Muscle layer of duodenum (tissue), 2 donors: ENCODE data around the gene RIN1.
"Not testable (repeated sequence)": the region's sequence is repeated elsewhere in the genome, so short reads cannot be mapped to it uniquely, and the experiment has no call there.

ENCODE experiments used
- H3K27ac ChIP-seq: one replicate; pipeline ENCODE4 v1.7.0; 2013; ENCODE audit warnings: mild to moderate bottlenecking, low read length
- H3K27me3 ChIP-seq: one replicate; pipeline ENCODE4 v1.7.0; 2013; ENCODE audit warnings: low read depth, mild to moderate bottlenecking, control low read depth, low read length
- H3K36me3 ChIP-seq, 2 donors: one replicate each; pipeline ENCODE4 v1.7.0; 2013; ENCODE audit warnings: low read length in 2 of 2, control low read depth in 1 of 2, mild to moderate bottlenecking in 1 of 2; ENCODE audit not compliant: insufficient read depth in 2 of 2, control insufficient read depth in 1 of 2
- H3K4me1 ChIP-seq, 2 donors: one replicate each; pipeline ENCODE4 v1.7.0; 2013; ENCODE audit warnings: low read length in 2 of 2, mild to moderate bottlenecking in 2 of 2, control low read depth in 1 of 2, moderate library complexity in 1 of 2; ENCODE audit not compliant: insufficient read depth in 2 of 2, control insufficient read depth in 1 of 2
- H3K4me3 ChIP-seq, 2 donors: one replicate each; pipeline ENCODE4 v1.7.0; 2013; ENCODE audit warnings: low read length in 2 of 2, low read depth in 1 of 2, mild to moderate bottlenecking in 1 of 2
- H3K9me3 ChIP-seq, 2 donors: one replicate each; pipeline ENCODE4 v1.7.0; 2013; ENCODE audit warnings: low read length in 2 of 2, control low read depth in 1 of 2, mild to moderate bottlenecking in 1 of 2; ENCODE audit not compliant: control insufficient read depth in 1 of 2
- donor health status: healthy.

RIN1 gene

DNA sequence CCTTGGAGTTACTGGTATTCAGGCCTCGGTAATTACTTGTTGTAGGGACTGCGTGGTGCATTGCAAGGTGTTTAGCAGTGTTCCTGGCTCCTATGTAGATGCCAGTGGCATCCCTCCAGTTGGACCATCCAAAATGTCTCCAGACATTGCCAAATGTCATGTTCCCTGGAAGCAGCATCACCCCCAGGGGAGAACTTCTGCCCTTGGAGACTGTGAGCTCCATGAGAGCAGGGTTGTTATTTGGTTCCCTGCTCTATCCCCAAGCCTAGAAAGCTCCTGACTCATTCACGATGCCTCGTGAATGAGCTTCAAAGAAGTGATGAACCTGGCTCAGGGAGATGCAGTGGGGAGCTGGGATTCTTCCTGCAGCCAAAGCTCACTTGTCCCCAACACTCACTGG is 14.6 kb downstream of the RIN1 start:
- Histone ChIP-seq H3K27ac (no peak overlapping the region), H3K9me3 (no peaks in the 10 kb centered on the region), H3K27me3 (no peaks in the 10 kb centered on the region), H3K4me1 (peaks cover 13 to 33% of the 10 kb centered on the region in 2 donors), H3K4me3 (no peak overlapping the region), H3K36me3 (no peaks in the 10 kb centered on the region)

DNA sequence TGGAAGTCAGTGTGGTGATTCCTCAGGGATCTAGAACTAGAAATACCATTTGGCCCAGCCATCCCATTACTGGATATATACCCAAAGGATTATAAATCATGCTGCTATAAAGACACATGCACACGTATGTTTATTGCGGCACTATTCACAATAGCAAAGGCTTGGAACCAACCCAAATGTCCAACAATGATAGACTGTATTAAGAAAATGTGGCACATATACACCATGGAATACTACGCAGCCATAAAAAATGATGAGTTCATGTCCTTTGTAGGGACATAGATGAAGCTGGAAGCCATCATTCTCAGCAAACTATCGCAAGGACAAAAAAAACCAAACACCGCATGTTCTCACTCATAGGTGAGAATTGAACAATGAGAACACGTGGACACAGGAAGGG is 15.5 kb downstream of the RIN1 start:
- H3K4me1 ChIP-seq: peaks cover 13 to 38% of the 10 kb centered on the region in 2 donors
- H3K27ac ChIP-seq, H3K27me3 ChIP-seq, H3K4me3 ChIP-seq, H3K9me3 ChIP-seq, H3K36me3 ChIP-seq: not testable (repeated sequence)

DNA sequence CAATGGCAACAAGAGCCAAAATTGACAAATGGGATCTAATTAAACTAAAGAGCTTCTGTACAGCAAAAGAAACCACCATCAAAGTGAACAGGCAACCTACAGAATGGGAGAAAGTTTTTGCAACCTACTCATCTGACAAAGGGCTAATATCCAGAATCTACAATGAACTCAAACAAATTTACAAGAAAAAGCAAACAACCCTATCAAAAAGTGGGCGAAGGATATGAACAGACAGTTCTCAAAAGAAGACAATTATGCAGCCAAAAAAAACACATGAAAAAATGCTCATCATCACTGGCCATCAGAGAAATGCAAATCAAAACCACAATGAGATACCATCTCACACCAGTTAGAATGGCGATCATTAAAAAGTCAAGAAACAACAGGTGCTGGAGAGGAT is 15.9 kb downstream of the RIN1 start:
- peaks cover 13 to 42% of the 10 kb centered on the region in 2 donors for H3K4me1 ChIP-seq

DNA sequence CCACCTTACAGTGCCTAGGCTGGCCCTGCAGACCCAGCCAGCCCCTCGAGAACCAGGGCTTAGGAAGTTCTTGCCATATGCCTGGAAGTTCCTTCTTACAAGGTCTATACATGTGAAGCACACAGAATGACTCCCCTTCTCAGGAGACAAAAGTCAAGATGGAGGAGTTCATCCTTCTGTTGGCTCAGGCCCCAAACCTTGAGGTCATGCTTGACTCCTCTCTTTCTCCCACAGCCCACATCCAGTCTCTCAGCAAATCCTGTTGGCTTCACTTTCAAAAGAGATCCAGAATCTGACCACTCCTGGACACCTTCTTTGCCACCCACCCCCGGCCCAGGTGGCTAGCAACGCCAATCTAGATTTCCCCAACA is 17.6 kb downstream of the RIN1 start:
- Histone ChIP-seq H3K27me3 (no peaks in the 10 kb centered on the region), H3K36me3 (no peaks in the 10 kb centered on the region), H3K4me3 (no peak overlapping the region), H3K27ac (no peak overlapping the region), H3K4me1 (peaks cover 10 to 59% of the 10 kb centered on the region in 2 donors), H3K9me3 (no peaks in the 10 kb centered on the region)

More for the DNA sequence above, 15.9 kb downstream of the RIN1 start:
- not testable (repeated sequence) for H3K4me3 ChIP-seq, H3K27ac ChIP-seq, H3K36me3 ChIP-seq, H3K9me3 ChIP-seq, H3K27me3 ChIP-seq

DNA sequence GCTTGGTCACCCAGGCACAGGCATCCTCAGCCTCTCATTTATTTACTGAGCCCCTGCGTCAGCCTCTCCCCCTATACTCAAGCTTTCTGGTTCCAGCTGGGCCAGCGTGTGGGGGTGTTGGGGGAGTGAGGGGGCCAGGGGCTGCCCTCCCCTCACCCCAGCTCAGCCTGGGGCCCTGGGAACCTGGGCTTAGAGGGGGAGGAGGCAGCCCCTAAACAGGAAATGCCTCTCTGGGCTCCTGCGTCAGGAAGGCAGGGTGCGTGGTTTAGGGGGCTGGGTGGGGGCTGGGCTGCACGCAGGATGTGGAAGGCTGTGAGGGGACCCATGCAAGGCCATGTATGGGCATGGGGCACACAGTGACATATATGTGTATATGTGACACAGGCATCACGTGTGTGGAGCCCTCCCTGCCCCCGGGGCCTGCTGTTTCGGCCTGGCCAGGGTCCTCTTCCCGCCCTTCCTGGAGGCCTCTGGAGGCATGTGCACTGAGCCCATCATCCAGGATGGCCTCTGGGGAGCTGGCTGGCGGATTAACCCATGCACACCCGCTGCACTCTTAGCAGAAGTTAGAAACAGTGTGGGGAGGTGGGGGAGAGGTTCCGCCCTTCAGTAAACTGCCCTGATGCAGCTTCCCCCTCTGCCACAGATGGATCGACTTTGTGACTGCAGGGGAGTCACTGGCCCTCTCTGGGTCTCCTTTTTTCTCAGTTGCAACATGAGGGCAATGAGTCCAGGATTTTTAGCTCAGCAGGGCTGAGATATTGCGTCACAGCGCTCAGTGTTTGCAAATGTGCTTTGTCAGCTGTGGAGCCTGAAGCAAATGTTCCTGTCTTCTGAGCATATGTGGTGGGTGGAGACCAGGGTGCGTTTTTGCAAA is 18.3 kb downstream of the RIN1 start:
- Histone ChIP-seq H3K4me3 (peak overlapping the region; percentile 21 to 73), H3K9me3 (no peaks in the 10 kb centered on the region), H3K27ac (no peak overlapping the region), H3K4me1 (peaks cover 10 to 66% of the 10 kb centered on the region in 2 donors), H3K36me3 (no peaks in the 10 kb centered on the region), H3K27me3 (no peaks in the 10 kb centered on the region)

DNA sequence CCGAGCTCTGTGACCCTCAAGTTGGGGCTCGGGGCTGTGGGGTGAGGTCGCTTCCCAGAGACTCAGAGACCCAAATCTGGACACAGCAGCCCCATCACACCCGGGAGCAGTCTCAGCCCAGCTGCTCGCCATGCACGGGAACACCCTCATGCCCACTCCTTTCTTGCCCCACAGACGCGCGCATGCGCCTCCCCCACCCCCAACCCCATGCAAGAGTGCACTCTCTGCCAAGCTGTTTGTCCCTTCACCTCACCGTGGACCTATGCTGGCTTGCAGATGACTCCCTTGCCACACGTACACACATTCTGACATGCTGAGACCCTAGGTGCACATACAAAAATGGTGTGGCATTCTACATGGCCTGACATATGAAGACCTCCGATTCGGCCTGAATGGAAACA is 18.9 kb downstream of the RIN1 start:
- Histone ChIP-seq H3K4me3 (peak overlapping the region; percentile 21 to 73), H3K9me3 (no peaks in the 10 kb centered on the region), H3K27ac (no peak overlapping the region), H3K4me1 (peaks cover 10 to 67% of the 10 kb centered on the region in 2 donors), H3K27me3 (no peaks in the 10 kb centered on the region), H3K36me3 (no peaks in the 10 kb centered on the region)

DNA sequence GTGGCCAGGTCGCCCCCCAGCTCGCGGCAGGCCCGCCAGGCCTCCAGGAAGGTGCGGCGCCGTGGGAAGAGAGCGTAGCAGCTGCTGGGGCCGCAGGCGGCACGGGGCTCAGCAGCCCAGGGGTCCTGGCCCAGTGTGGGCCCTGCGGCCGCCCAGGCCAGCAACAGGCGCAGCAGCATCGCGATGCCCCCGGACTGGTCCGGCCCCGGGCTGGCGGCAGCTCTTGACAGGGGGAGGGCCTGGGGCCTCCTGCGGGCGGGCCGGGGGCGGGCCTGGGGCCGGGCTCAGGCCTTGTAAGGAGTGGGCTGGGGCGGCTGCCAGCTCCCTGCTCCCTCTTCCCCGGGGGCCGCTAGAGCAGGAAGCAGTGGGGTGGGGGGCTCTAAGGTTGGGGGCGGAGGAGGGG is 19.4 kb downstream of the RIN1 start, which contains the start of gene CD248:
Gene CD248 (minus strand): TSS at position 196 of the 403 bp plus-strand sequence. CDS start 17 bp downstream, at position 179.
- Histone ChIP-seq H3K4me1 (peaks cover 10 to 65% of the 10 kb centered on the region in 2 donors), H3K27me3 (no peaks in the 10 kb centered on the region), H3K9me3 (no peaks in the 10 kb centered on the region), H3K4me3 (peak within 1 kb of the TSS; percentile 65 to 73), H3K27ac (no peak within 1 kb of the TSS), H3K36me3 (no peaks in the 10 kb centered on the region)

DNA sequence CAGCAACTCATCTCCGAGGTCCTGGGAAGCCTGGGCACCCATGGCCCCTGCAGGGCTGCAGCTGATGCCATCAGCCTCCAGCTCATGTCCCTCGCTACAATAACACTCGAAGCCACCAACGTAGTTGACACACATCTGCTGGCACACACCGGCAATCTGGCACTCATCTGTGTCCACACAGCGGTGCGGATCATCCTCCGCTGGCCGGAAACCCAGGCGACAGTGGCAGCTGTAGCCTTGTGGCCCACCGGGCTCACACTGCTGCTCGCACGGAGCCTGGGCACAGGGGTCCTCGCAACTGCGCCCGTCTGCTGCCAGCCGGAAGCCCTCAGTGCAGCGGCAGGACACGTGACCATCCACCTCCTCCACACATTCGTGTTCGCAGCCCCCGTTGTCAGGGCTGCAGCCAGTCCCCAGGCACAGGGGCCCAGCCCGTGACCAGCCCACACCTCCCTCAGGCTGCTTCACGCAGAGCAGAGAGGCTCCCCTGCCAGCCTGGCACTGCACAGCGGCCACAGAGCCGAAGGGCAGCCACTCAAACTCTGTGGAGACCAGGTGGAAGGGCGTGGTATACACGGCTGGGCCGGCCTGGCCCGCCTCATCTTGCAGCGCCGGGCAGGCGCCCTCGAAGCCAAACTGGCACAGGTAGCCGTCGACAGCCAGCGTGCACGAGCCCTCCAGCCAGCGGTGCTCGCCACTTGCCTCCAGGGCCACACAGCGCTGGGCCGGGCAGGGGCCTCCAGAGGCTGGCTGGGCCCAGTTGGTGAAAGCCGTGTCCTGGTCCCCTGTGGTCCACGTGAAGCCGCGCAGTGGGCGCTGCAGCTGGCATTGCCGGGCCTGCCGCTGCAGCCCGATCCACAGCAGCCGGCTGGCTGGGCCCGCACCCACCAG is 20.1 kb downstream of the RIN1 start:
- Histone ChIP-seq H3K36me3 (no peaks in the 10 kb centered on the region), H3K27ac (no peak overlapping the region), H3K9me3 (no peaks in the 10 kb centered on the region), H3K27me3 (no peaks in the 10 kb centered on the region), H3K4me3 (peak overlapping the region; percentile 65 to 73), H3K4me1 (peaks cover 10 to 69% of the 10 kb centered on the region in 2 donors)

DNA sequence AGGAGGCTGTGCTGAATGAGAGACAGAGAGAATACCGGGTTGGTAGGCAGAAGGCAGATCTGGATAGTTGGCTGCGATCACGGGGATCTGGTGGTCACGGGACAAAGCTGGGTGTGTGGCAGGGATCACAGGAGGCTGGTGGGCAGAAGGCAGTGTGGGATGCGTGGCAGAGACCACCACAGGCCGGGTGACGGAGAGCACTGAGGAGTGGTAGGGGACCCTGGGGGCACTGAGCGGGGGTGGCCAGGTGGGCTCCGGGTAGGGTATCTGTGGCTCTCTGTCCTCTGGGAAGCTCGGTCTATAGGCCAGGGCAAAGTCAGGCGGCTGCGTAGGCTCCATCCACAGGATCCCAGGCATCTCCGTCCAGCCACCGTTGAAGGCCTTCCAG is 20.7 kb downstream of the RIN1 start:
- peak overlapping the region; percentile 65 to 73 for H3K4me3 ChIP-seq
- no peaks in the 10 kb centered on the region for H3K27me3 ChIP-seq
- peaks cover 10 to 69% of the 10 kb centered on the region in 2 donors for H3K4me1 ChIP-seq
- no peaks in the 10 kb centered on the region for H3K9me3 ChIP-seq
- H3K36me3 ChIP-seq: no peaks in the 10 kb centered on the region
- no peak overlapping the region for H3K27ac ChIP-seq

DNA sequence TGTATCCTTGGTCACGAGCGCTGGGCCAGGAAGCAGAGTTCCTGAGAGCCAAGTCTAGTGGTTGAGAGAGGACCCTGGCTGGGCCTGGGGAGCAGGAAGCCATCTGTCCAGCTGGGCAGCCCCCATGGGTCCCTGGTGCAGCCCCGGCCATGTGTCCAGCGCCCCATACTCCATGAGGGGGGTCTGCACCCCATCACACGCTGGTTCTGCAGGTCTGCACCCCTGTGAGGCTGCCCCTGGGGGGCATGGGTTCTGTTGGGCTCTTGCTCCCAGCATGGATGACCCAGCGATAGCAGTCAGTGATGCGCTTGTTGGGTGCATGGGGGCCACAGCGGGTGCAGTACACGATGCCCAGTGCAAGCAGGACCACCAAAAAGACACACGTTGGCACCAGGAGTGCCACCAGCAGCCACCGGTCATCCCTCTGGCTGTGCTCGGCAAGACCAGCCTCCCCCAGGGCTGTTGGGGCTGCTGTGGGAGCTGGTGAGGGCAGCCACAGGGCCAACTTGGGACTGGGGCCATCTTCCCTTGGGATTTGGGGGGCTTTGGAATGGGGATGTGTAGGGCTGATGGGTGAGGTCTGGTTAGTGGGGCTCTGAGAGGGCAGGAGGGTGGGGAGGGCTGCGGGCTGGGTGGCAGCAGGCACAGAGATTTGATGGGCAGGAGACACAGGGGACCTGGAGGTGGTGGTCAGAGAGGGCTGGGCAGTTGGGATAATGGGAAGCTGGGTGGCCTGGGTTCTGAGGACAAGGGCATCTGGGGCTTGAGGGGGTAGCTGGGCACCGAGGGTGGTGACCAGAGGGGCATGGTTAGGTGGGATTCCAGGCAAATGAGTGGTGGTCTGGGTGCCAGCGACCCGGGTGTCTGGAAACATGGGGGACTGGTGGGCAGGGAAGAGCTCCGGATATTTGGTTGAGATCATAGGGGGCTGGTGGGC is 21.4 kb downstream of the RIN1 start:
- Histone ChIP-seq H3K27me3 (no peaks in the 10 kb centered on the region), H3K36me3 (no peaks in the 10 kb centered on the region), H3K27ac (no peak overlapping the region), H3K4me1 (peaks cover 10 to 69% of the 10 kb centered on the region in 2 donors), H3K4me3 (peak overlapping the region; percentile 65 to 73), H3K9me3 (no peaks in the 10 kb centered on the region)
